MM.1S (cell line): Measurements from ENCODE around the gene CLTCL1.

ENCODE experiments used
- CTCF ChIP-seq: fragments of 300-600 bp; sonication (generic); IDR thresholded peaks from 2 replicates; pipeline ENCODE4 v1.5.1; 2016; ENCODE audit warnings: antibody characterized with exemption, low read length, mixed read lengths
- EZH2 ChIP-seq: fragments of 300-600 bp; sonication (generic); optimal IDR thresholded peaks from 2 replicates; pipeline ENCODE3; 2017; ENCODE audit warnings: low read depth, mild to moderate bottlenecking, antibody characterized with exemption, low read length, mixed read lengths
- EZH2phosphoT487 ChIP-seq: fragments of 300-600 bp; sonication (generic); IDR thresholded peaks from 2 replicates; pipeline ENCODE4 v1.6.1; 2018; ENCODE audit warnings: antibody characterized with exemption, low read length

GRCh38 chr22:19195796-19196731, 95.5 kb downstream of the CLTCL1 start:
- no peak for TF ChIP-seq CTCF
- no peak for TF ChIP-seq EZH2
- no peak for TF ChIP-seq EZH2phosphoT487
